Psoas muscle (tissue), 8 donors: ENCODE results near the gene ZNF70. TPM values are rescaled to one million over a fixed set of nuclear protein-coding genes. Genes with fewer than 3 reads are reported as not detected.
A peak's percentile ranks its signal among the peaks of the same experiment; 100 is the strongest.

Experiments
- ATAC-seq, 4 donors: fragments of 200-7000 bp; cut with Tn5 transposase; one replicate each; pipeline ENCODE4 v1.9.1; 2020; ENCODE audit warnings: moderate library complexity in 3 of 4, mild to moderate bottlenecking in 2 of 4
- DNase-seq, 2 donors: peaks; one replicate each; pipeline ENCODE4 v3.0.0-alpha.2; 2020
- H3K27ac ChIP-seq: fragments of 200-600 bp; one replicate; pipeline ENCODE4 v1.8.0; 2022
- H3K27me3 ChIP-seq, 3 donors: fragments of 200-600 bp in 1 of 3; one replicate each; pipeline versions ENCODE4 v1.6.1 to v1.8.0; 2013 to 2022; ENCODE audit warnings: low read length in 2 of 3, mild to moderate bottlenecking in 2 of 3, moderate library complexity in 1 of 3; ENCODE audit not compliant: insufficient read depth in 3 of 3
- H3K36me3 ChIP-seq, 2 donors: fragments of 200-600 bp in 1 of 2; one replicate each; pipeline versions ENCODE4 v1.6.1 to v1.8.0; 2013 to 2022; ENCODE audit warnings: low read depth in 1 of 2, mild to moderate bottlenecking in 1 of 2, moderate library complexity in 1 of 2; ENCODE audit not compliant: insufficient read depth in 1 of 2
- H3K4me1 ChIP-seq: fragments of 200-600 bp; one replicate; pipeline ENCODE4 v1.8.0; 2022
- H3K4me3 ChIP-seq: fragments of 200-600 bp; one replicate; pipeline ENCODE4 v1.8.0; 2022; ENCODE audit warnings: mild to moderate bottlenecking
- H3K9me3 ChIP-seq: fragments of 200-600 bp; one replicate; pipeline ENCODE4 v1.8.0; 2022
- WGBS, 3 donors: extraction: QIAGEN DNeasy Blood & Tissue Kit; methylation state at CpG; one replicate each; pipeline versions ENCODE4 v1.1.6 to v1.1.7; 2013; 5-methylcytosine and 5-hydroxymethylcytosine counted together
- intact Hi-C, 2 donors: fragments of 100-400 bp; cut with DNase I; formaldehyde crosslinking; loops; one replicate each; pipeline versions ENCODE4 v1.11.0 to v1.14.2; 2022
- polyA plus RNA-seq, 3 donors: library from polyadenylated mRNA; stranded (reverse); fragments of 200-250 nt; gene quantifications; one replicate each; pipeline ENCODE4 v1.2.3, GENCODE V29; 2013
- total RNA-seq, 4 donors: library from RNA; stranded (reverse); fragmentation: NEBNext Ultra II Directional in 2 of 4; extraction: Animal tissue kit (Norgen Biotek cat#: 25700) in 2 of 4; gene quantifications; one replicate each; pipeline versions ENCODE4 v1.2.1 to v1.2.4, GENCODE V29; 2021 to 2023
- TF ChIP-seq, protein P1 (sequence below): fragments of 200-600 bp; IDR thresholded peaks from one replicate; pipeline ENCODE4 v1.8.0; 2022; ENCODE audit warnings: antibody characterized with exemption
- donor health status: healthy with polysubstance abuse.
- donor health status: DM: no; HTN: no; CAD: no; lungs with moderate emphysema.
- donor health status: Bipolar disorder and iron deficiency.
- donor health status: healthy.
- donor health status: DM: yes; HTN: yes; CAD: no.
- donor health status: DM: no; HTN: no; CAD: no.
- donor health status: DM: no; HTN: no; CAD: no.
- donor health status: DM: yes; HTN: yes; CAD: no.

ZNF70 gene
- total and polyA plus RNA-seq, 7 donors = 1.2 to 12.9 (median 3.5) TPM

DNA sequence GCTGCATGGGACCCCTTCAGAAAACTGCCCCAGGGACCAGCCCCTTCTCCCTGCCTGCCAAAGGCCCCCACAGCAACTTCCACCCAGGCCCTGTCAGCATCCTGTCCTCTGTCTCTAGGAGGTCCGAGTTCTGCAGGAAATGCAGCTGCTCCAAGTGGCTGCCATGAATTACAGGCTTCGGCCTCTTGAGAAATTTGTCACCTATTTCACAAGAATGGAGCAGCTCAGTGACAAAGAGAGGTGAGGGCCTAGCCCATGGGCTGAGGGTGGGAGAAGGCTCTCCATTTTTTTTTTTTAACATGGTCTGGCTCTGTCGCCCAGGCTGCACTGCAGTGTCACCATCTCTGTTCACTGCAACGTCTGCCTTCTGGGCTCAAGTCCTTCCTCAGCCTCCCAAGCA is 52.8 kb downstream of the ZNF70 start:
- Histone ChIP-seq H3K4me3 (no peak overlapping the region), H3K27ac (no peak overlapping the region), H3K36me3 (peaks cover 3 to 53% of the 10 kb centered on the region in 2 donors), H3K9me3 (no peaks in the 10 kb centered on the region), H3K27me3 (no peaks in the 10 kb centered on the region), H3K4me1 (no peaks in the 10 kb centered on the region)
- DNase-seq = no peak
- TF ChIP-seq, protein P1, sequence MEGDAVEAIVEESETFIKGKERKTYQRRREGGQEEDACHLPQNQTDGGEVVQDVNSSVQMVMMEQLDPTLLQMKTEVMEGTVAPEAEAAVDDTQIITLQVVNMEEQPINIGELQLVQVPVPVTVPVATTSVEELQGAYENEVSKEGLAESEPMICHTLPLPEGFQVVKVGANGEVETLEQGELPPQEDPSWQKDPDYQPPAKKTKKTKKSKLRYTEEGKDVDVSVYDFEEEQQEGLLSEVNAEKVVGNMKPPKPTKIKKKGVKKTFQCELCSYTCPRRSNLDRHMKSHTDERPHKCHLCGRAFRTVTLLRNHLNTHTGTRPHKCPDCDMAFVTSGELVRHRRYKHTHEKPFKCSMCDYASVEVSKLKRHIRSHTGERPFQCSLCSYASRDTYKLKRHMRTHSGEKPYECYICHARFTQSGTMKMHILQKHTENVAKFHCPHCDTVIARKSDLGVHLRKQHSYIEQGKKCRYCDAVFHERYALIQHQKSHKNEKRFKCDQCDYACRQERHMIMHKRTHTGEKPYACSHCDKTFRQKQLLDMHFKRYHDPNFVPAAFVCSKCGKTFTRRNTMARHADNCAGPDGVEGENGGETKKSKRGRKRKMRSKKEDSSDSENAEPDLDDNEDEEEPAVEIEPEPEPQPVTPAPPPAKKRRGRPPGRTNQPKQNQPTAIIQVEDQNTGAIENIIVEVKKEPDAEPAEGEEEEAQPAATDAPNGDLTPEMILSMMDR = no peak
- ATAC-seq = peak in 3 of 4 donors; percentile 19 to 53 (median 35)
- WGBS, 3 donors = 60 to 69% (median 66%) methylated on average over 4 of the region's 4 CpGs
- intact Hi-C loops = no loop called here

DNA sequence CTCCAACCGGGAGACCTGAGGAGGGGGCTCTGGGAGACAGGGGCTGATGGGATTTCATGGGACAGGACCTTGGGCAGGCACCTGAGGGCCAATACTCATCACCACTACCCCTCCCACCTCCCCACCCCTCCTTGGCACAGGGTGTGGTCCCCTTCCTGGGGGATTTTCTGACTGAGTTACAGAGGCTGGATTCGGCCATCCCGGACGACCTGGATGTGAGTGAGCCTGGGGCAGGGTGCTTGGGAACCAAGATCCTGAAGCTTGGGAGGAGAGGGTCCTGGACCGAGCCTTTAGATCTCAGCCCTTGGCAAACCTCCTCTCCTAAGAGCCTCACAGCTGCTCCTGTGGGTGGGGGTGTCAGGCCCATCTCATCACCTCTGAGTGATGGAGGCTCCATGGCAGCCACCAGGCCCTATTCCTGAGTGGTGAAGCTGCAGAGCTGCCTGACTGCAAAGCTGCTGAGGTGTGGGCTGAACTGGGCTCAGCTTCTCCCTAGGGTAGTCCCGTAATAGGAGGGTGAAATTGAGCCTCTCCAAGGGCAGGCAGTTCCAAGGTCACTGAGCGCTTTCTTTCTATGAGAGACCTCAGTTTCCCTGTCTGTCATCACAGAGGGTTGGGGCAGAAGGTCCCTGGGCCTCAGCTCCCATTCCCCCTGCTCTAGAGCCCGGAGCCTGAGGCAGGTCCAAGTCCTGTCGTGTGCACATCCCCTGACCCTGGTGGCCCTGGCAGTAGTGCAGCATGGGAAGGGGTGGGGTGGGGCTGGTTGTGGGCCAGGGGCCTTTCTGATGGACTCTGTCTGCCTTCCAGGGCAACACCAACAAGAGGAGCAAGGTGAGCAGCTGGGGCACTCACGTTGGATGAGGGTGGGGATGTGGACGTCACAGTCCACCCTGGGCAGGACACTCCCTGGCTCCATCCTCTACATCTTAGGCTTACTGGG is 53.6 kb downstream of the ZNF70 start:
- H3K9me3 ChIP-seq = no peaks in the 10 kb centered on the region
- no peak overlapping the region for H3K27ac ChIP-seq
- H3K4me1 ChIP-seq = no peaks in the 10 kb centered on the region
- ATAC-seq (peak in 1 of 4 donors; percentile 6), DNase-seq (no peak)
- no peak overlapping the region for H3K4me3 ChIP-seq
- intact Hi-C loops = no loop called here
- no peaks in the 10 kb centered on the region for H3K27me3 ChIP-seq
- WGBS, 3 donors = 88 to 96% (median 88%) methylated on average over 11 of the region's 11 CpGs
- TF ChIP-seq, protein P1 = no peak
- H3K36me3 ChIP-seq = peaks cover 3 to 49% of the 10 kb centered on the region in 2 donors

DNA sequence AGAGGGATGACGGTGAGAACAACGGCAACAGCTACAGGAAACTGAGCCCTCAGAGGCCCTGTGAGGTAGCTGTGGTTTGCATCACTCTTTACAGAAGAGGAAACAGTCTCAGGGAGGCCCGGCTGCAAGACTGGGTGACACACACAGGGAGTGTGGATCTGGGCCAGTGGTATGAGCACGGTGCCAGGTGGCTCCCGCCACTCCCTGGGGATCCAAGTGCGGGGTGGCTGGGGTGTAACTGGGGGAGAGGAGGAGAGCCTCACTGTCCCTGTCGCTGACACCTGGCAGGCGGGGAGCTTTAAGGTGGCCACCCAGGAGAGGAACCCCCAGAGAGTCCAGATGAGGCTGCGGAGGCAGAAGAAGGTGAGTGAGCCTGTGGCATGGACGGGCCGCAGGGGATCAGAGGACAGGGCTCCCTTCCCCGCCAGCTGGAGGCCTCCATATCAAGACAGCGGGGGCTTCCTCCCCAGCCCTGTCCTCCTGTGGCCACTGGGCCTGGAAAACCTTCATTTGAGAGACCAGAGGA is 54.5 kb downstream of the ZNF70 start:
- Histone ChIP-seq H3K27ac (no peak overlapping the region), H3K36me3 (peaks cover 3 to 44% of the 10 kb centered on the region in 2 donors), H3K9me3 (no peaks in the 10 kb centered on the region), H3K27me3 (no peaks in the 10 kb centered on the region), H3K4me1 (no peaks in the 10 kb centered on the region), H3K4me3 (no peak overlapping the region)
- peak in 1 of 2 donors; percentile 71 for DNase-seq
- ATAC-seq = peak in 3 of 4 donors; percentile 50 to 69 (median 57)
- WGBS, 3 donors = 73 to 89% (median 78%) methylated on average over 13 of the region's 13 CpGs
- intact Hi-C loops = no loop called here
- TF ChIP-seq, protein P1 = no peak

DNA sequence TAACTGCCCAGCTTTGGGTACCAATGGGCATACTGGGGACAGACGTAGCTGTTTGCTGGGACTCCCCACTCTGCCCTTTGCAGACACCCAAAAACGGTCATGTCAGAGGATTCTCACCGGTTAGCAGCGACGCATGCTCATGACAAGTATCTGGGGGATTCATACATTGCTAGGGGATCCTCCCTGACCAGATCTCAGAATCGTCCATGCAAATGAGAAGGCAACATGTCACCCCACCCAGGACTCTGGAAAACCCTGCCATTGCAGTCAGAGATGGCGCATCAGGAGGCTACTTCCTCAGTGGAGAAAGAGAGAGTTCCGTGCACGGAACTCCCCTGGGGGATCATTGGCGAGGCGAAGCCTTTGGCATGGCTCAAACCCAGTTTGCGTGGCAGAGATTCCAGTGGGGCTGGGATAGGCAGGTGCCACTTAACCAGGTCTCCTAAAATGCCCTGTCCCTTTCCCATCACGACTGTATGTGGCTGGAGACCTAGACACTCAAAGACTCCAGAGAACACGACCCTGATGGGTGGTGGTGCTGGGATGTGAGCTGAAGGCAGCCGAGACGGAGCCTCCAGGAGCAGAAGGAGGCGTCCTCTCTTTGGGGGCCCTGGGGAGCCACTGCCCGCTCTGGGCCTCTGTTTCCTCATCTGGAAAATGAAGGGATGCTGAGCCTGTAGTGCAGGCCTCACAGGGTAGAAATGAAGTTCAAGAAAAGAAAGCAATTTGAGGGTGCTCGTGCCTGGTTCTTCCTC is 55.2 kb downstream of the ZNF70 start:
- H3K27ac ChIP-seq = no peak overlapping the region
- TF ChIP-seq, protein P1 = no peak
- H3K27me3 ChIP-seq = no peaks in the 10 kb centered on the region
- peaks cover 3 to 44% of the 10 kb centered on the region in 2 donors for H3K36me3 ChIP-seq
- no peak for ATAC-seq
- no peak overlapping the region for H3K4me3 ChIP-seq
- DNase-seq = no peak
- 88 to 91% (median 90%) methylated on average over 19 of the region's 19 CpGs for WGBS, 3 donors
- H3K4me1 ChIP-seq = no peaks in the 10 kb centered on the region
- intact Hi-C loops = no loop called here
- no peaks in the 10 kb centered on the region for H3K9me3 ChIP-seq
